HCT116 (cell line): ENCODE data around the gene DNAH9. TPM values are rescaled to one million over a fixed set of nuclear protein-coding genes. Genes with fewer than 3 reads are reported as not detected.

Source experiments
- ATAC-seq: fragments of 200-7000 bp; cut with Tn5 transposase; 2 replicates; pipeline ENCODE4 v1.9.1; 2020; ENCODE audit warnings: mild to moderate bottlenecking, moderate library complexity
- BruUV-seq: library from RNA; stranded (reverse); fragments of 400-500 nt; replicated peaks from 2 replicates; lab custom pipeline; 2021; lab: Mats Ljungman, UMichigan
- CTCF ChIA-PET: fragments of 300-600 bp; sonication (Branson Sonifier 250); formaldehyde crosslinking; loops from one replicate; lab custom pipeline; 2021; ENCODE audit warnings: antibody characterized with exemption; lab: Charles Lee
- POLR2A ChIA-PET: fragments of 300-600, 350-600 bp; sonication (Branson Sonifier 250); formaldehyde crosslinking; loops from one replicate; lab custom pipeline; 2021; ENCODE audit warnings: antibody characterized with exemption; lab: Charles Lee
- RAD21 ChIA-PET, 2 experiments: fragments of 300-600 bp; sonication (Branson Sonifier 250); formaldehyde crosslinking; loops; one replicate each; lab custom pipeline; 2023; ENCODE audit warnings: low total read pairs in 2 of 2; ENCODE audit not compliant: uncharacterized antibody in 2 of 2, unreplicated experiment in 2 of 2, low non-redundant PET in 1 of 2; lab: Charles Lee
- DNase-seq: peaks from one replicate; pipeline ENCODE4 v3.0.0-alpha.2; 2010; ENCODE audit warnings: low read depth, low spot score
- H2AFZ ChIP-seq: fragments of 200-600 bp; shearing (Covaris generic), sonication (generic); 2 replicates; pipeline ENCODE4 v1.6.1; 2017; ENCODE audit warnings: low read depth, mixed run types, mixed read lengths, antibody characterized with exemption, low read length; ENCODE audit not compliant: poor library complexity, severe bottlenecking
- H3K27ac ChIP-seq: 2 replicates; pipeline ENCODE4 v1.5.1; 2012; ENCODE audit warnings: low read depth, low read length
- H3K27me3 ChIP-seq: fragments of 200-600 bp; sonication (generic); 2 replicates; pipeline ENCODE4 v1.6.1; 2016; ENCODE audit warnings: mixed run types, low read length, mixed read lengths; ENCODE audit not compliant: insufficient read depth
- H3K36me3 ChIP-seq, 2 experiments: fragments of 200-500 bp in 1 of 2; fragments of 200-600 bp in 1 of 2; sonication (Bioruptor generic) in 1 of 2; sonication (generic) in 1 of 2; 2 replicates each; pipeline versions ENCODE4 v1.5.1 to v1.6.1; 2014 to 2016; ENCODE audit warnings: low read length in 2 of 2, inconsistent platforms in 1 of 2, mixed read lengths in 1 of 2, mixed run types in 1 of 2; ENCODE audit not compliant: insufficient read depth in 2 of 2, control insufficient read depth in 1 of 2
- H3K4me1 ChIP-seq, 2 experiments: fragments of 200-600 bp in 1 of 2; sonication (generic) in 1 of 2; 2 replicates each; pipeline versions ENCODE4 v1.5.1 to v1.6.1; 2012 to 2017; ENCODE audit warnings: low read length in 2 of 2, inconsistent platforms in 1 of 2, mild to moderate bottlenecking in 1 of 2, mixed read lengths in 1 of 2, mixed run types in 1 of 2, moderate library complexity in 1 of 2; ENCODE audit not compliant: insufficient read depth in 2 of 2, control insufficient read depth in 1 of 2
- H3K4me2 ChIP-seq: fragments of 200-600 bp; sonication (generic); 2 replicates; pipeline ENCODE4 v1.6.1; 2017; ENCODE audit warnings: mixed run types, low read length, mixed read lengths
- H3K4me3 ChIP-seq, 2 experiments: fragments of 200-600 bp in 1 of 2; sonication (generic) in 1 of 2; replicated peaks in 1 of 2; 2 replicates each; pipeline ENCODE4 v1.5.1; 2011 to 2016; ENCODE audit warnings: low read length in 2 of 2, control low read depth in 1 of 2, low read depth in 1 of 2, mild to moderate bottlenecking in 1 of 2, mixed read lengths in 1 of 2, mixed run types in 1 of 2
- H3K79me2 ChIP-seq: fragments of 200-600 bp; sonication (generic); 2 replicates; pipeline ENCODE4 v1.6.1; 2017; ENCODE audit warnings: mild to moderate bottlenecking, mixed run types, low read length, moderate library complexity, mixed read lengths; ENCODE audit not compliant: insufficient read depth
- H3K9ac ChIP-seq: fragments of 200-600 bp; sonication (generic); 2 replicates; pipeline ENCODE4 v1.6.1; 2016; ENCODE audit warnings: low read length, mixed read lengths
- H3K9me2 ChIP-seq: fragments of 200-600 bp; sonication (generic), shearing (Covaris generic); 2 replicates; pipeline ENCODE4 v1.6.1; 2017; ENCODE audit warnings: mixed run types, mild to moderate bottlenecking, moderate library complexity; ENCODE audit not compliant: insufficient read depth
- H3K9me3 ChIP-seq, 2 experiments: fragments of 200-500 bp in 1 of 2; fragments of 200-600 bp in 1 of 2; sonication (Bioruptor generic) in 1 of 2; sonication (generic) in 1 of 2; 2 replicates each; pipeline ENCODE4 v1.6.1; 2014 to 2017; ENCODE audit warnings: low read length in 2 of 2, mixed read lengths in 2 of 2, inconsistent platforms in 1 of 2, low read depth in 1 of 2, mild to moderate bottlenecking in 1 of 2, mixed run types in 1 of 2, moderate library complexity in 1 of 2; ENCODE audit not compliant: control insufficient read depth in 1 of 2, insufficient read depth in 1 of 2
- H4K20me1 ChIP-seq: fragments of 200-600 bp; sonication (generic), shearing (Covaris generic); 2 replicates; pipeline ENCODE4 v1.6.1; 2017; ENCODE audit warnings: mixed run types, mild to moderate bottlenecking, moderate library complexity; ENCODE audit not compliant: insufficient read depth
- ELF1 ChIP-seq: IDR thresholded peaks from 2 replicates; pipeline ENCODE4 v1.6.1; 2012; ENCODE audit warnings: low read depth, borderline replicate concordance
- FOSL1 ChIP-seq: IDR thresholded peaks from 2 replicates; pipeline ENCODE4 v1.6.1; 2012; ENCODE audit warnings: low read depth
- JUND ChIP-seq: IDR thresholded peaks from 2 replicates; pipeline ENCODE4 v1.6.1; 2012
- POLR2A ChIP-seq: IDR thresholded peaks from 2 replicates; pipeline ENCODE4 v1.7.0; 2011; ENCODE audit warnings: borderline replicate concordance; ENCODE audit not compliant: insufficient read depth, insufficient read length; ENCODE audit errors: extremely low read depth
- POLR2AphosphoS5 ChIP-seq: IDR thresholded peaks from 2 replicates; pipeline ENCODE4 v1.6.1; 2011; ENCODE audit warnings: mild to moderate bottlenecking, low read depth, low read length, moderate library complexity
- RAD21 ChIP-seq: IDR thresholded peaks from 2 replicates; pipeline ENCODE4 v1.6.1; 2012; ENCODE audit warnings: low read depth, mild to moderate bottlenecking
- SIN3A ChIP-seq: IDR thresholded peaks from 2 replicates; pipeline ENCODE4 v1.6.1; 2012; ENCODE audit warnings: low read depth
- SP1 ChIP-seq: IDR thresholded peaks from 2 replicates; pipeline ENCODE4 v1.6.1; 2012; ENCODE audit warnings: low read depth
- TCF7L2 ChIP-seq: IDR thresholded peaks from 2 replicates; pipeline ENCODE4 v1.7.0; 2011; ENCODE audit warnings: borderline replicate concordance, inconsistent platforms; ENCODE audit not compliant: insufficient read depth, insufficient read length; ENCODE audit errors: extremely low read depth
- ZBTB33 ChIP-seq: IDR thresholded peaks from 2 replicates; pipeline ENCODE4 v1.6.1; 2011; ENCODE audit warnings: mild to moderate bottlenecking, low read length, moderate library complexity; ENCODE audit not compliant: insufficient replicate concordance; ENCODE audit errors: extremely low read depth
- intact Hi-C: fragments of 100-400 bp; cut with micrococcal nuclease; formaldehyde crosslinking; loops from 2 replicates; pipeline ENCODE4 v1.10.0; 2022
- total RNA-seq: library from RNA; stranded (reverse); gene quantifications from one replicate; pipeline ENCODE4 v1.2.1, GENCODE V29; 2021; ENCODE audit not compliant: unreplicated experiment

Gene DNAH9
- total RNA-seq, 1 experiment from 2014 or later: not detected

GRCh38 chr17:11559601-11560000 lies 38.7 kb upstream of the DNAH9 start:
- no peak overlapping the region for H2AFZ ChIP-seq
- H4K20me1 ChIP-seq: no peaks in the 10 kb centered on the region
- ChIA-PET POLR2A (no interaction called here), CTCF (no interaction called here), RAD21 (no interaction called here)
- no TSS peak for BruUV-seq
- H3K9ac ChIP-seq: no peak overlapping the region
- H3K36me3 ChIP-seq: no peaks in the 10 kb centered on the region
- DNase-seq (no peak), ATAC-seq (no peak)
- no peaks in the 10 kb centered on the region for H3K79me2 ChIP-seq
- H3K4me1 ChIP-seq: no peaks in the 10 kb centered on the region
- no peaks in the 10 kb centered on the region for H3K27me3 ChIP-seq
- TF ChIP-seq POLR2A: no peak
- TF ChIP-seq ELF1: no peak
- TF ChIP-seq SIN3A: no peak
- TF ChIP-seq RAD21: no peak
- TF ChIP-seq TCF7L2: no peak
- no peak for TF ChIP-seq ZBTB33
- no peak overlapping the region for H3K4me2 ChIP-seq
- peaks cover 0 to 13% of the 10 kb centered on the region in 2 experiments; a peak in 1 of 4 replicates for H3K9me3 ChIP-seq
- no peaks in the 10 kb centered on the region for H3K9me2 ChIP-seq
- no peak overlapping the region for H3K27ac ChIP-seq
- no peak overlapping the region for H3K4me3 ChIP-seq
- intact Hi-C loops: no loop called here

- DNase-seq: no peak
- Histone ChIP-seq H3K4me3 (no peak overlapping the region), H3K9ac (no peak overlapping the region), H3K27me3 (no peaks in the 10 kb centered on the region), H3K79me2 (no peaks in the 10 kb centered on the region), H3K36me3 (no peaks in the 10 kb centered on the region), H4K20me1 (no peaks in the 10 kb centered on the region), H2AFZ (no peak overlapping the region), H3K27ac (no peak overlapping the region), H3K4me2 (no peak overlapping the region), H3K9me3 (peaks cover 0 to 10% of the 10 kb centered on the region in 2 experiments; a peak in 1 of 4 replicates), H3K4me1 (no peaks in the 10 kb centered on the region), H3K9me2 (no peaks in the 10 kb centered on the region)
- CTCF ChIA-PET: no interaction called here
- no TSS peak for BruUV-seq
- RAD21 ChIA-PET: no interaction called here
- intact Hi-C loops: no loop called here
- no peak for TF ChIP-seq SP1
- no peak for TF ChIP-seq JUND
- TF ChIP-seq RAD21: no peak
- TF ChIP-seq FOSL1: no peak
- TF ChIP-seq POLR2AphosphoS5: no peak
- POLR2A ChIA-PET: no interaction called here
- no peak for ATAC-seq
Measured at GRCh38 chr17:11561281-11561680, 37.0 kb upstream of the DNAH9 start.
